ENCODE data around the gene RARRES2. TPM values are rescaled to one million over a fixed set of nuclear protein-coding genes. Genes with fewer than 3 reads are reported as not detected.

Gene RARRES2
- total and polyA plus RNA-seq, 2 of the 13 experiments (the other 11 are each of a cell fraction or from before 2014, with no cell fraction given): 134 to 172 TPM

- TF ChIP-seq EEA1 (CRISPR knock-in tag; IDR thresholded peaks at IDR 0.05; ENCODE audit: borderline replicate concordance) (0 out of 2 replicates have a peak, but pooled peaks have one; percentile 76), HBP1 (CRISPR knock-in tag; IDR thresholded peaks at IDR 0.05; ENCODE audit: low read depth) (0 out of 2 replicates have a peak, but pooled peaks have one; percentile 57), ZNF382 (CRISPR knock-in tag; IDR thresholded peaks at IDR 0.05; ENCODE audit: borderline replicate concordance) (no peak), MXI1 (IDR thresholded peaks at IDR 0.05; ENCODE audit: borderline replicate concordance, low read depth, low read length) (peak; percentile 45; the same call in 1 of the 3 replicates), ZFY (CRISPR knock-in tag; IDR thresholded peaks at IDR 0.05) (peak; percentile 69), PHB2 (IDR thresholded peaks at IDR 0.05; ENCODE audit: partially characterized antibody) (no peak), PPARG (CRISPR knock-in tag; conservative IDR thresholded peaks at IDR 0.05) (no peak), NFYC (CRISPR knock-in tag; IDR thresholded peaks at IDR 0.05) (no peak), DMAP1 (CRISPR knock-in tag; IDR thresholded peaks at IDR 0.05) (no peak; the same call in 1 of the 2 replicates), HINFP (CRISPR knock-in tag; IDR thresholded peaks at IDR 0.05; ENCODE audit: low read depth) (peak; percentile 46; the same call in 1 of the 2 replicates), ZNF619 (CRISPR knock-in tag; IDR thresholded peaks at IDR 0.05) (no peak), ZNF746 (CRISPR knock-in tag; IDR thresholded peaks at IDR 0.05) (0 out of 2 replicates have a peak, but pooled peaks have one; percentile 30), ZNF530 (CRISPR knock-in tag; IDR thresholded peaks at IDR 0.05; ENCODE audit: low read depth) (0 out of 2 replicates have a peak, but pooled peaks have one; percentile 5), NR2F6 (IDR thresholded peaks at IDR 0.05) (no peak), NR2F6 (CRISPR knock-in tag; IDR thresholded peaks at IDR 0.05) (no peak), NFKB2 (CRISPR knock-in tag; IDR thresholded peaks at IDR 0.05; ENCODE audit: borderline replicate concordance) (peak; percentile 56; the same call in 1 of the 2 replicates), BATF2 (CRISPR knock-in tag; IDR thresholded peaks at IDR 0.05) (peak; percentile 47; the same call in 1 of the 2 replicates), RBFOX2 (IDR thresholded peaks at IDR 0.05; ENCODE audit: low read depth, low read length) (peak; percentile 73), MAFK (conservative IDR thresholded peaks at IDR 0.05 in 1 of 2, IDR thresholded peaks at IDR 0.05 in 1 of 2; ENCODE audit: low read length in 2 of 2) (no peak), ZNF564 (CRISPR knock-in tag; IDR thresholded peaks at IDR 0.05) (no peak), NR0B2 (CRISPR knock-in tag; IDR thresholded peaks at IDR 0.05) (peak; percentile 23; the same call in 1 of the 2 replicates), KMT2A (CRISPR knock-in tag; IDR thresholded peaks at IDR 0.05) (peak; percentile 60; the same call in 1 of the 2 replicates), MTA3 (CRISPR knock-in tag; IDR thresholded peaks at IDR 0.05) (no peak), AGO1 (IDR thresholded peaks at IDR 0.05; ENCODE audit: low read depth, low read length, poor library complexity, severe bottlenecking) (no peak)
Measured at GRCh38 chr7:150340024-150340749, 1.2 kb downstream of the RARRES2 start (continued).

Data from HepG2 (cell line).